Measurements from ENCODE around the gene HSD17B11.
"Not testable (repeated sequence)": the region's sequence is repeated elsewhere in the genome, so short reads cannot be mapped to it uniquely, and the experiment has no call there.

Gene HSD17B11

DNA sequence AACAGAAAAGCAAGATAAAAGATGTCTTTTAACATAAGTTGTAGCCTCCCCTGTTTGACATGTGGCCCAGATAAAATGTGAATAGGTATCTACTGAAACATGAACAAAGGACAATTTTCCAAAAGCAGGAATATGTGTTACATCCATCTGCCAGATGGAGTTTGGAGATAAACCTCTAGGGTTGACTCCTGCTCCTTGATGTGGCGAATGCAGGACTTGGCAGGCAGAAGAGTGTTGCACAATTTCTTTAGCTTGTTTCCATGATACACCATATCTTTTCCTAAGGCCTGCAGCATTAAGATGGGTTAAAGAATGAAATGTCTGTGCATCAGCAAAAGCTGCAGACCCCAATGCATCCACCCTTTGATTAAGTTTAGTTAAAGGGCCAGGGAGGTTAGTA lies 12.7 kb upstream of the HSD17B11 start:
- not testable (repeated sequence) for DNase-seq

DNA sequence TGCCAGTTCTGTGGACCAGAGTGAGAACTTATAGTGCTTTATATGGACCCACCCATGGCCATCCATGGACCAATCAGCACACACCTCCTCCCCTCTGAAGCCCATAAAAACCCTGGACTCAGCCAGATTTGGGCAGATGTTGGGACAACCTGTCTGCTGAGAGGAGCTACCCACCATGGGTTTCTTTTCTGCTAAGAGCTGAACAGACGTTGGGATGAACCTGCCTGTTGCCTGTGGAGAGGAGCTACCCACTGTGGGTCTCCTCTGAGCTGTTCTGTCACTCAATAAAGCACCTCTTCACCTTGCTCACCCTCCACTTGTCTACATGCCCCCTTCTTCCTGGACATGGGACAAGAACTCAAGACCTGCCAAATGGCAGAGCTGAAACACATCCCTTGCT lies 9.0 kb upstream of the HSD17B11 start:
- no peak for DNase-seq

DNA sequence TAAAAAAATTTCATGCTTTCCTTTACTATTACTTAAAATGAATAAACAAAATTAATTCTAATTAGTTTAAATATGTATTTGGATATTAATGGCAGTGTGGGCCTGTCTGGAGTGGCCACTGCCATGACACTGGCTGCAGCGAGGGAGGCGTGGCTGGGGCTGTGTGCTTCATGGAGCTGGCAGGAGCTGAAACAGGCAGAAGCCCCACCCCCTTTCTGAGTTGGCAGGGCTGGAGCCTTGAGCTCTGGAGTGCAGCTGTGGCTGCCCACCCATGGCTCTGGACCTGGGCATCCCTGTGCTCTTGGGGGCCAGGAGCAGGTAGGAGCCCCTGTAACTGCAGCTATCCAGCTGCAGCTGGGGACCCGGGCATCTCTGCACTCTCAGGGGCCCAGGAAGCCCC lies 8.2 kb upstream of the HSD17B11 start:
- DNase-seq, result no peak

DNA sequence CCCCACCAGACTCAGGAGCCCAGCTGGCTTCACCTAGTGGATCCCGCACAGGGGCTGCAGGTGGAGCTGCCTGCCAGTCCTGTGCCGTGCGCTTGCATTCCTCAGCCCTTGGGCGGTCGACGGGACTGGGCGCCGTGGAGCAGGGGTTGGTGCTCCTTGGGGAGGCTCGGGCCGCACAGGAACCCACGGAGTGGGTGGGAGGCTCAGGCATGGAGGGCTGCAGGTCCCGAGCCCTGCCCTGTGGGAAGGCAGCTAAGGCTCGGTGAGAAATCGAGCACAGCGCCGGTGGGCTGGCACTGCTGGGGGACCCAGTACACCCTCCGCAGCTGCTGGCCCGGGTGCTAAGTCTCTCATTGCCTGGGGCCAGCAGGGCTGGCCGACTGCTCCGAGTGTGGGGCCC lies 4.9 kb upstream of the HSD17B11 start:
- not testable (repeated sequence) for DNase-seq

DNA sequence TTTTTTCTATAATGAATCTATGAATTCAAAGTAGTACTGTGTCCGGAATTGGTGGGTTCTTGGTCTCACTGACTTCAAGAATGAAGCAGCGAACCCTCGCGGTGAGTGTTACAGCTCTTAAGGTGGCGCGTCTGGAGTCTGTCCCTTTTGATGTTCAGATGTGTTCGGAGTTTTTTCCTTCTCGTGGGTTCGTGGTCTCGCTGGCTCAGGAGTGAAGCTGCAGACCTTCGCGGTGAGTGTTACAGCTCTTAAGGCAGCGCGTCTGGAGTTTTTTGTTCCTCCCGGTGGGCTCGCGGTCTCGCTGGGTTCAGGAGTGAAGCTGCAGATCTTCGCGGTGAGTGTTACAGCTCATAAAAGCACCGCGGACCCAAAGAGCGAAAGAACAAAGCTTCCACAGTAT lies 4.1 kb upstream of the HSD17B11 start:
- not testable (repeated sequence) for DNase-seq

DNA sequence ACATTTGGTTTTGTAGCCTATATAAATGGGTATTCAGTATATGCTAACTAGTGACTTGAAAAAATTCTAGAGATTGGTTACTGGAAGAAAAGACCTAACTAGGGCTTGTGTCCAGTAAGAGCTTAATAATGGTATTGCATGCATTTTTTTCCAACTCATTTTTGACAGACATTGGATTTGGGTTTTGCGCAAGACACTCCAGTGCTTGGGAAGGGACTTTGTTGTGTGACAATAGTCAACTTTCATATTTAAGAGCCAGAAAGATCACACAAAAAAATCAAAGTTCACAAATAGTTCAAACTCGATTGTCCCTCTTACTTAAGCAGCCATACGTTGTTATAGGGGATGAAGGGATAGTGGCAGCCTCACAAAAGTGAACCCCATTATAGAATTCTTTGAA lies 1.2 kb upstream of the HSD17B11 start:
- DNase-seq, result no peak

DNA sequence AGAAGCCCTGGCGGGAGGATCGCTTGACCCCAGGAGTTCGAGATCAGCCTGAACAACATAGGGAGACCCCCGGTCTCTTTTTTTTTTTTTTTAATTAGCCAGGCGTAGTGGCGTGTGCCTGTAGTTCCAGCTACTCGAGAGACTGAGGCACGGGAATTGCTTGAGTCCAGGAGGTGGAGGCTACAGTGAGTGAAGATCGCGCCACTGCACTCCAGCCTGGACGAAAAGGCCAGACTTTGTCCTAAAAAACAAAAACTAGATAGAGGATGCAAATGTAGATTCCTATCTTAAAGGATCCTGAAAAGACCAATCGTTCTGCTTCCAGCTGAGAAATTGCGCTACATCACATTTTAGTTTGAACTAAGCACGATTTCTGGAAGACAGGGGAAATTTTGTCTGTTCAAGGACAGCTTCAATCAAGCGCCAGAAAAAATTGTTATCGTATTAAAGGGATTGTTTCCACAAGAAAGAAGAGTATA lies 627 bp upstream of the HSD17B11 start:
- DNase-seq, result no peak

DNA sequence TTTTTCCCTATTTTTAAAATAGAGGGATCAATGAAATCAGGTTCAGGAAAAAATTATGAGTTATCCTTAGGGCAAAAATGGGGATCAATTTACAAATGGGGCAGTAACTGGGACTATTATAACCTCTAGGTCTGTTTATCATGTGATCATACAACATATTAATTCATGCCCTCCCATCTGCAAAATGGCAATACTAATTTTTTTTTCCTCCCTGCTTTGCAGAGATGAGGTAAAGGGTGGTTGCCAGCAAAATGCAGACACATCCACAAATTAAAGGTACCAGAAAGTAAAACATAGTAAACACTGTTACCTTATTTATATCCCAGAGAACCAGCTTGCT lies 467 bp downstream of the HSD17B11 start:
- no peak for DNase-seq

DNA sequence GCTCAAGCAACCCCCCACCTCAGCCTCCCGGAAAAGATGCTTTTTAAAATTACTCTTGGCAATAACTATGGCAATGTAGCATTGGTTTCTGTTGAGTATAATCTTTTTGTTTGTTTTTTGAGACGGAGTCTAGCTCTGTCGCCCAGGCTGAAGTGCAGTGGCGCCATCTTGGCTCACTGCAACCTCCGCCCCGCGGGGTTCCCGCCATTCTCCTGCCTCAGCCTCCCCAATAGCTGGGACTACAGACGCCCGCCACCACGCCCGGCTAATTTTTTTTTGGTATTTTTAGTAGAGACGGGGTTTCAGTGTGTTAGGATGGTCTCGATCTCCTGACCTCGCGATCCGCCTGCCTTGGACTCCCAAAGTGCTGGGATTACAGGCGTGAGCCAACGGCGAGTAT lies 933 bp downstream of the HSD17B11 start:
- not testable (repeated sequence) for DNase-seq

DNA sequence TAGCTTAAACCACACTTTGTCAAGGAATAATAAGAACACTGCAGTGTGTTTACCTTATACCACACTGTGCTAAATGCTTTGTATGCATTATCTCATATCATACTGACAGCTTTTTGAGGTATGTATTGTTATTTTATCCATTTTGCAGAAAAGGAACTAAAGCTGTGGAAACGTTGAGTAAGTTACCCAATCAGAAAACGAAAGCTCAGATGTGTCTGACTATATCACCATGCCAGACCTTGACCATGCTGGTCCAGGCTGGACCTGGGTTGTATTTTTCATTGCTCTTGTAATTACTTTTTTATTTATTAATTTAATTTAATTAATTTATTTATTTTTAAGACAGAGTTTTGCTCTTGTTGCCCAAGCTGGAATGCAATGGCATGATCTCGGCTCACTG lies 2.1 kb downstream of the HSD17B11 start:
- DNase-seq, result no peak

DNA sequence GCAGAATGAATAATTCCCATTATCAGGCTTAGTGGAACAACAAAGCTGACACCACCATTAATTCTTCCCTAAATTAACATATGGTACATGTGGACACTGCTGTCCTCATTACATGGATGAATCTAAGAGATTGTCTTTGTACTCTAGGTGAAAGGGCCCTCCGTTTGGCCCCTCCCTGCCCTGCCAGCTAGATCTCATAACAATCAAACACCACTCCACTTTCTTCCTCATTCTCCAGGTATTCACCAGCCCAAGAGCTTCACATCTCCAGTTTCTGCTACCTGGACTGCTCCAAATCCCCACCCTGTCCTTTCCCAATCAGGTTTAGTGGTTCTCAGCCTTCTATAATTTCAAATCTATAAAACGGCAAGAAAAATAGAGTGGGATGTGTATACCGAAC lies 3.8 kb downstream of the HSD17B11 start:
- DNase-seq, result no peak

DNA sequence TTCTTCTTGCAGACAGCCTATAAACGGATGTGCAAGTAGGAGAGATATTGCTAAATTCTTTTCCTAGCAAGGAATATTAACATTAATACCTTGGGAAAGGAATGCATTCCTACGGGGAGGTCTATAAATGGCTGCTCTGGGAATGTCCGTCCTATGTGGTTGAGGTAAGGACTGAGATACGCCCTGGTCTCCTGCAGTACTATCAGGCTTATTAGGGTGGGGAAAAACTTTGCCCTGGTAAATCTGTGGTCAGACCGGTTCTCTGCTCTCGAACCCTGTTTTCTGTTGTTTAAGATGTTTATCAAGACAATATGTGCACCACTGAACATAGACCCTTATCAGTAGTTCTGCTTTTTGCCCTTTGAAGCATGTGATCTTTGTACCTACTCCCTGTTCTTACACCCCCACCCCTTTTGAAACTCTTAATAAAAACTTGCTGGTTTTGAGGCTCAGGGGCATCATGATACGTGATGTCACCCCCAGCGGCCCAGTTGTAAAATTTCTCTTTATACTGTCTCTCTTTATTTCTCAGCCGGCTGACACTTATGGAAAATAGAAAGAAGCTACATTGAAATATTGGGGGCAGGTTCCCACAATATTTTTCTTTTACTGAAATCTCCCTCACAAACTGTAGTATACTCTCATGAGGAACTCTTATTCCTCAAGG lies 6.4 kb downstream of the HSD17B11 start:
- DNase-seq, result not testable (repeated sequence)

DNA sequence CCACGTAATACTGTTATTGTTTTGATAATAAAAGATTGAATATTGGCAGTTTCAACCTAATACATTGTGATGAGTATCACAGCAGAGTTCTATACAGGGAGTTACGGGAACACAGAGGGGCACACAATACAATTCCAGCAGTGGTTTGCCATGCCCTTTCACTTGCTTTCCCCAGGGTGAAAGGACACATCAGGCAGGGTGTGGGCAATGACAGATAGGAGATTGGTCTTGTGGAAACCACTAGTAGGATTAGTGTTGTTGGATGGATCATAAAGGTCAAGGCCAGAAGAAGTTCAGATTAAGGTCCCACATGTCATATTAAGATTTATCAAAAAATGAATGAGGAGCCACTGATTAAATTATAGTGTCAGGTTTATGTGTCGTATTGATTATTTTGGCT lies 8.1 kb downstream of the HSD17B11 start:
- DNase-seq, result no peak

DNA sequence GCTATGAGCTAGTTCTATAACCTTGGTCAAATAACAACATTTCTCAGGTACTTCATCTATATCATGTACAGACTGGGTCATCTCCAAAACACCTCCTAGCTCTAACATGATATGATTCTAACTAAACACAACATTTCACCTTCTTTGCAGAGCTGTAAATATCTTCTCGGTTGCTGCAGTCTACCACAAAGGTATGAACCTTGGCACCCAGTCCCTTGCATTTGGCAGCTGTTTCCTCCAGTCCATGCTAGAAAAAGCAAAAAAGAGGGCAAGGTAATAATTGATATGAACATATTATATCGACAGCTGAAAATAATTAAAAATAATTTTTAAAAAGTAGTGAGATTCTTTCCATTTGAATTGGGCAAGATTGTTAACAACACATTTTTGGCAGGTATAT lies 8.9 kb downstream of the HSD17B11 start:
- DNase-seq, result no peak

DNA sequence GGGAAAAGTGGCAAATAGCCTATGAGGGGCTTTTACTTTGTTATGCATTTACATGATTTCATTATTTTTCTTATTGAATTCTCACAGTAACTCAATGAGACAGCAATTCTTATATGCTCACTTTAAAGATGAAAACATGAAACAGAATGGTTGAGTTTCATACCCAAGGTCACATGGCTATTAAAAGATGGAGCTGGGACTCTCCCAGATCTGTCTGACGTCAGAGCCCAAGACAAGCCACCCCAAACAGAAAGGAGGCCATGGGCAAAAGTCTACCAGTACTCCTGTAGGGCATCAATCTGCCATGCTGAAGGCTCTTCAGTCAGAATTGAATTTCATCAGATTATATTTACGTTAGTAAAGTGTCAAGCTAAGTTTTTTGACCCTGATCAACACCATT lies 13.2 kb downstream of the HSD17B11 start:
- DNase-seq, result no peak

DNA sequence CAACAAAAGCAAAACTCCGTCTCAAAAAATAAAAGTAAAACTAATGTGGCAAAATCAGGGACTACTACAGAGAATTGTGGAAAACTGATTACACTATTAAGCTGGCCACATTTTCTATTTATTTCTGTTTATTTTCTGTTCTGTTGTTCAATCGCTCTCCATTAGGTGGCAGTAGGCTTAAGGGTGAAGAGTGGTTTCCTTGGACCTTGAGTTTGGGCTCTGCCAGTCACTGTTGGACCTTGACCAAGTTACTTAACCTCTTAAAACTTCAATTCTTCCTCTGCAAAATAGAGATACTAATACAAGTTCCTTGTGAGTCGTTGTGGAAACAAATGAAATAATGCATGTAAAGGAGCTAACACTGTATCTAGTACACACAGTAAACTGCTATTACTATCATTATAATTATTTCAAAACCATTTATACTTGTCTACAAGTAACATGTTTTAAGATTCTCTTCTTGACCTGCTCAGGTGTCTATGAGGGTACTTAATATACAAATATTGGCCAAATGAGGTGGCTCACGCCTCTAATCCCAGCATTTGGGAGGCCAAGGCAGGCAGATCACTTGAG lies 15.2 kb downstream of the HSD17B11 start:
- DNase-seq, result no peak

DNA sequence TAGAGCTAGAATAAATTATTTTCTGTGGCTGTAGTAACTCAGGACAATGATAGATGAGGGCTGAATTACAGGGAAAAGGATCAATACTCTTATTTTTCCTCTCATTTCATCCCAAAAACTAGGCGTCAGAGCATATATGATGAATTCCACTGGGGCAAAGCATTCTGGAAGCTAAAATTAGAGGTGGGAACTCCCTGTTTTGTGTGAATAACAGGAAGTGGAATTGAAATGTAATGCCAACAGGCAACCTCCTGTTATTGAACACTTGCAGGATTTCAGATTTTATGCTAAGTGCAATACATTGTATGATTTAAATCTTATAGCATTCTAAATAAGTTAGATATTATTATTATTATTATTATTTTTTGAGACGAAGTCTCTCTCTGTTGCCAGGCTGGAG lies 20.9 kb downstream of the HSD17B11 start:
- DNase-seq, result no peak

DNA sequence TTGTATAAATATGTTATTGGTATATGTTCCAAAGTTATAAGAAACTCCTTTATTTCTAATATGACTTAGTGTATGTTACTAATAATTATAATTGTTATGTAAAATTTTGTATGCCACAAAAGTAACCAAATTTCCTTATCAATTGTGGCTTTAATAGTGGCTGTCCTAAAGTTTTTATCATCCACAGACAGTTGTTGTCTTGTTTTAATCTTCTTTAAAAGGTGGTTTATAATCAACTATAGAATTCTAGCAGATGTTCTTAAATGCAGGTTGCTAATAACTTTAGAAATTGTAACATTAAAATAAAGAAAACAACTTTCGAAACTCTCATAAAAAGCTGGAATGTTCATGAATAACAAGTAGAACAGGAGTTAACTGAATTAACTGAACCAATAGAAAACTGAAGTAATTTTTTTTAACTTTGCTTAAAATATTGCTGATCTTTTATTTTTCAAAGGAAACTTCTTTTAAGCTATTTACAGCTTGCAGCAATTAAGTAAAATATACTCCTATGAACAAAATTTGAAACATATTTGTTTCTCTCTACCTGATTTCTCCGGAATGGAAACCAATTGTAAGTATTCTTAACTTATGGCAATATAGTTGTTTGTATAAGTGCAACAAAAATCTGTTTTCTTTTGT lies 24.3 kb downstream of the HSD17B11 start:
- DNase-seq, result no peak

DNA sequence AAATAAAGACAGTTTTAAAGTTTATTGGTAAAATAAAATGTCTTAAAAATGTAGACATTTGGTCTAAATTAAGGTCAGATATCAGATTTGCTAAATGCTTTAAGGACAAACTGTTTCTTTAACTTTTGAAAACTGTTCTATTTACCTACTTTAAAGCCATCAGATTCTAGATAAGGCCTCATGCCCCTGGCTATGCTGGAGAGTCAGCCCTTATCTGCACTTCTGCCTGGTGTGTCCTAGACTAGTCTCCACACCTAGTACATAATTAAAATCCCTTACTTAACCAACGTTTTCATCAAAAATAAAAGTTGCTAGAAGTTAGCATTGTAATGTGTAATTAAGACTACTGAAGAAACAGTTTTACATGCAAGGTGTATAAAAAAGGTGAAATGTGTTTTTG lies 25.6 kb downstream of the HSD17B11 start:
- DNase-seq, result no peak

DNA sequence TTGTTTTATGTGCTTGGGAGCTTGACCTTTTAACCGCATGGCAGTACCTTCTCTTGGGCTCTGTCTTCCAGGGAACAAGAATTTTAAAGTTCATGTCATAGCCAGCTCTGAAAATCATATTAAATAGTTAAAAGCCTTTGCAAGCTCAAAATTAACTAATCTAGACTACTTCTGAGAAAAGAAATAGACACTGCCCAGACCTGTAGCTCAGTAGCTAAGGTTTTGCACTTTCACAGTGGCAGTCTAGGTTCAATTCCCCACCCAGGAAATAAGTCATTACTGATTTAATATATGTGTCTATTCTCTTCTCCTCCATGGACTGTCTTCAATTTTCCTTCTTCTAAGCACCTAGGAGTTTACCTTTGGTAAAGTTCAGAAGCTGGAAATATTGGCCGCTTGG lies 27.4 kb downstream of the HSD17B11 start:
- no peak for DNase-seq

DNA sequence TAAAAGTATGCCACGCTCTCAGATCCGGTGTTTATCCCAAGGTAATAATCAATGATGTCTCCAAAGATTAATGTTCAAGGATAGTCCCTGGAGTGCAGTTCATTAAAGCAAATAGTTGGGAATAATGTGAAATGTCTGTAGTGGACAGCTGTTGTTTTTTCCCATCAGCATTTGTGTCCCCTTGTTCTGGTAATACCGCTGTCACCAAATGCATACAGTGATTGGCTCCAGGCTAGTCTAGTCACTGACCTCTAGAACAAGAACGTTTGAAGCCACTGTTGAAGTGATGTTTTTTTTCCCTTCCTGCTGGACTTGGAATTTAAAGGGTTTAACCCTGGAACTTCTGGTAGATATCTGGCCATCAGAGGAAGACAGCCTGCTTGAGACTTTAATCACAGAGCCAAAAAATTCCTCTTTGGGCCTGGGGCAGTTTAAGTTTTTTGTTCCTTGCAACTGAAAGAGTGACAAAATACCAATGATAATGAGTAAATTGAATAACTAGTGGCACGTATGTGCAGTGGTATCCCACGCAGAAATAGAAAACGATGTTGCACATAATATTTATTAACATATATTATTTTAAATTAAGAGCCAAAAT lies 30.6 kb downstream of the HSD17B11 start:
- no peak for DNase-seq

DNA sequence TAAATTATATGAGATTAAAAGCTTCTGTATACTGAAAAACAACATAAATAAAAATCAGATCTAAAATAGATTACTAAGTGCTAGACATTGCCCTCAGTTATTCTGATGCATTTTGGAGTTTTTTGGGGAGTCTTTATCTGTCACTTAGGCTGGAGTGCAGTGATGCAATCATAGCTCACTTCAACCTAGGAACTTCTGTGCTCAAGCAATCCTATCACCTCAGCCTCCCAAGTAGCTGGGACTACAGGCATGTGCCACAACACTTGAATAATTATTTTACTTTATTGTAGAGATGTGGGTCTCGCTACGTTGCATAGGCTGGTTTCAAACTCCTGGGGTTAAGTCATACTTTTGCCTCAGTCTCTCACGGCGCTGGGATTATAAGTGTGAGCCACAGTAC lies 31.7 kb downstream of the HSD17B11 start:
- DNase-seq, result no peak

DNA sequence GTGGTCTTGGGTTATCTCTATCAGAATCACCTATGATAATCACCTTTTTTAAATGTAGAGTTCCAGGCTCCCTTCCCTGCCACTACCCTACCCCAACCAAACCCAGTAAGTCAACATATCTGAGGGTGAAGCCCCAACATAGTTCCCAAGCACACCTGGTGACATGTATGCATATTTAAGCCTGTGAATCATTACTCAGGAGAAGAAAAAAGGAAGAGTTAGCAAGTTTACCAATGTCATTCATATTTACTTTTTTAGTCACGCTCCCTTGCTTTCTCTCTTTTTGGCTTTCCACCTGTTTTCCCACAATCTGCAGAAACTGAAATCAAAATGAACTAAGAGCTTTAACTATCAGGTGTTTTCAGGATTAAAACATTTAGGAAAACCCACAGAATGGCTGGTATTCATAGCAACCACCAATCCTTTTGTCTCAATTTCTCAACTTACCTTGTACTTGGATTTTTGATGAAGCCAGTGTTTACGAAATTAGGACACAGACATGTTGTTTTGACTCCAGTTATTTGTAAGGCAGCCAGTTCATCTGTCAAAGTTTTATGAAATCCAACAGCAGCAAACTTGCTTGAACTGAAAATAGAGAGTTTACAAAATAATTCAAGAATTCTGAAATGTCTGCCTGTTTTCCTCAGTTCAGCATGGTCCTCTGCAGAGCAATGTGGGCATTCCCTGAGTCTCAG lies 34.0 kb downstream of the HSD17B11 start:
- DNase-seq, result no peak
